ENCODE data around the gene BCAT1.

Gene BCAT1

DNA sequence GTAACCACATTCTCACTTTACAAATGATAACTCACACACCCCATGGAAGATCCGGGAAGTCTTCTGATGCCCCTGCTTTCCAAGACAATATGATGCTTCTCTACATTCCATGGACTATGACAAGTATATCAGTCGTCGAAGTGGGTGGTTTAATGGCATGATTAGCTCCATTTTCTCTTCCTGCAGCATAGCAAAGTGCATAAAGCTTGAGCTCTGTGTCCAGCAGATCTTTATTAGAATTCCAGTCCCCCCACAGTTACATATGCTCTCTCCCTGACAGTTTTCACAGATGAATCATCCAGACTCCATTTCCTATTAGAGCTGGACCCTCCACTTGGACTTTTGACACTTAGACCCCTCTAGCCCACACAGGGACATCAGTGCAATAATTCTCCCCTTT, 174.9 kb downstream of the BCAT1 start:
- no peak for TF ChIP-seq CTCF (IDR thresholded peaks at IDR 0.05; ENCODE audit: low read depth, low read length)
- no peak overlapping the region for H3K4me3 ChIP-seq (ENCODE audit: low read depth, low read length)

- no peak overlapping the region for H3K4me3 ChIP-seq (ENCODE audit: low read depth, low read length)
- TF ChIP-seq CTCF (IDR thresholded peaks at IDR 0.05; ENCODE audit: low read depth, low read length) = no peak
These were observed 176.1 kb downstream of the BCAT1 start for GRCh38 chr12:24772813-24773212.

DNA sequence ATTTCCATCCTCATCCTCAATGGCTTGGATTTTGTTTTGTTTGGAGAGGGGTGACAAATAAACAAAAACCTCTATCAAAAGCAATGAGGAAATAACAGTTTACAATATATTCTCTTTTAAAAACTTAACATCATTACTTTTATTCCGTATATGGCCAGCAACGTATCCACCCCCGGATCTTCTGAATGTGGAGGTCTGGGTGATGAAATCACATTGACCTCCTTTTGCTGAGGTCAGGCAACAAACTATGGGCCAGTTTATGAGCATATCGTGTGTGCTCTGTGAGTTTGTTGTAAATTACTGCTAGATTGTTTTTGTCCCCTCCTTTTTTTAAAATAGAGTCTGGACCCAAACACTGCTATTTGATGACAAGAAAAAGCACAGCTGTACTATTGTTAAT, 178.1 kb downstream of the BCAT1 start:
- TF ChIP-seq CTCF (IDR thresholded peaks at IDR 0.05; ENCODE audit: low read depth, low read length) = no peak
- H3K4me3 ChIP-seq (ENCODE audit: low read depth, low read length) = no peak overlapping the region

DNA sequence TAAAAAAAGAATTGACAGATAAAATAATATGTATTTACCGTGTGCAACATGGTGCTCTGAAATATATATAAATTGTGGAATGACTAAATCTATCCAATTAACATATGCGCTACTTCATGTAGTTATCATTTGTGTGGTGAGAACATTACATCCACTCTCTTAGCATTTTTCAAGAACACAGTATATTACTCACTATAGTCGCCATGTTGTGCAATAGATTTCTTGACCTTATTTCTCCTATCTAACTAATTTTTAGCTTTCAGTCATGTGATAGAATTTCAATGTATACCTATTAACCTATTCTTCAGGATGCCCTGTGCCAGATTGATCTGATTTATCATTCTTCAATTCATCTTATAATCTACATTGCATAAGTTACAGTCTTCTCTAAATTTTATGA, 178.6 kb downstream of the BCAT1 start:
- no peak overlapping the region for H3K4me3 ChIP-seq (ENCODE audit: low read depth, low read length)
- no peak for TF ChIP-seq CTCF (IDR thresholded peaks at IDR 0.05; ENCODE audit: low read depth, low read length)

GRCh38 chr12:24769682-24770081, 179.2 kb downstream of the BCAT1 start:
- TF ChIP-seq CTCF (IDR thresholded peaks at IDR 0.05; ENCODE audit: low read depth, low read length) = no peak
- no peak overlapping the region for H3K4me3 ChIP-seq (ENCODE audit: low read depth, low read length)

DNA sequence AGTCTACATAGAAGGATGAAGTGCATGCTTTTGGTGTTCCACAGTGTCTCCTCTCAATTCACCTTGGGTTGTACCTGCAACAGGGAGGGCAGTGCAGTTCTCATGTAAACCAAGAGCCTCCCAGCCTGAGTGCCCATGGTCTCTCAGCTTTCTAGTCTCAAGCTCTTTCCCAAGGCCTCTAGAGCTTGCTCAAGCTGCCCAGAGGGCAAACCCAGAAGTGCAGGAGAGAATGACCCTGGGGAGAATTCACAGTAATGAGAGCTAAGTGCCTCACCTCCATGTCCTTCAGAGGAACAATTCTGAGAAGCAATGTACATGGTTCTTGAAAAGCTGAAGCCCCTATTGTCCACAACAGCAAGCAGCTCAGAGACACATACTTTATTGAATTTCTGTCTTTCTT, 180.5 kb downstream of the BCAT1 start:
- H3K4me3 ChIP-seq (ENCODE audit: low read depth, low read length) = no peak overlapping the region
- no peak for TF ChIP-seq CTCF (IDR thresholded peaks at IDR 0.05; ENCODE audit: low read depth, low read length)

- TF ChIP-seq CTCF (IDR thresholded peaks at IDR 0.05; ENCODE audit: low read depth, low read length) = no peak
- H3K4me3 ChIP-seq (ENCODE audit: low read depth, low read length) = no peak overlapping the region
These were observed 181.9 kb downstream of the BCAT1 start for GRCh38 chr12:24767016-24767415.

Data from WI38 (cell line).